HUES64 (cell line): ENCODE results near the gene FBN3. TPM values are rescaled to one million over a fixed set of nuclear protein-coding genes. Genes with fewer than 3 reads are reported as not detected.

ENCODE experiments used
- H3K27ac ChIP-seq: 2 replicates; pipeline ENCODE4 v1.7.0; 2013; ENCODE audit warnings: low read depth, low read length, inconsistent platforms
- H3K27me3 ChIP-seq: 2 replicates; pipeline ENCODE4 v1.6.1; 2013; ENCODE audit warnings: mild to moderate bottlenecking, low read length; ENCODE audit not compliant: insufficient read depth
- H3K36me3 ChIP-seq: 2 replicates; pipeline ENCODE4 v1.6.1; 2013; ENCODE audit warnings: mild to moderate bottlenecking, low read length; ENCODE audit not compliant: insufficient read depth
- H3K4me1 ChIP-seq: 2 replicates; pipeline ENCODE4 v1.6.1; 2013; ENCODE audit warnings: mild to moderate bottlenecking, low read length, moderate library complexity; ENCODE audit not compliant: insufficient read depth
- H3K4me3 ChIP-seq: 2 replicates; pipeline ENCODE4 v1.5.1; 2013; ENCODE audit warnings: mild to moderate bottlenecking, low read length, moderate library complexity
- H3K9ac ChIP-seq: 2 replicates; pipeline ENCODE4 v1.6.1; 2013; ENCODE audit warnings: mild to moderate bottlenecking, low read depth, low read length
- H3K9me3 ChIP-seq: 2 replicates; pipeline ENCODE4 v1.6.1; 2013; ENCODE audit warnings: low read depth, low read length; ENCODE audit not compliant: insufficient read depth
- WGBS: fragments of 150-250, 120-280 bp; methylation state at CpG from one replicate; pipeline ENCODE4 v1.1.7; 2013; ENCODE audit warnings: missing lambda C conversion rate; 5-methylcytosine and 5-hydroxymethylcytosine counted together
- polyA plus RNA-seq, 2 experiments: library from polyadenylated mRNA; stranded (reverse); fragments of 50-300 nt; gene quantifications; one replicate each; pipeline ENCODE4 v1.2.3, GENCODE V29; 2013

Gene FBN3
- polyA plus RNA-seq (2013, experiment 1 of 2) = 14.8 TPM
- 16.2 TPM for polyA plus RNA-seq (2013, experiment 2 of 2)

DNA sequence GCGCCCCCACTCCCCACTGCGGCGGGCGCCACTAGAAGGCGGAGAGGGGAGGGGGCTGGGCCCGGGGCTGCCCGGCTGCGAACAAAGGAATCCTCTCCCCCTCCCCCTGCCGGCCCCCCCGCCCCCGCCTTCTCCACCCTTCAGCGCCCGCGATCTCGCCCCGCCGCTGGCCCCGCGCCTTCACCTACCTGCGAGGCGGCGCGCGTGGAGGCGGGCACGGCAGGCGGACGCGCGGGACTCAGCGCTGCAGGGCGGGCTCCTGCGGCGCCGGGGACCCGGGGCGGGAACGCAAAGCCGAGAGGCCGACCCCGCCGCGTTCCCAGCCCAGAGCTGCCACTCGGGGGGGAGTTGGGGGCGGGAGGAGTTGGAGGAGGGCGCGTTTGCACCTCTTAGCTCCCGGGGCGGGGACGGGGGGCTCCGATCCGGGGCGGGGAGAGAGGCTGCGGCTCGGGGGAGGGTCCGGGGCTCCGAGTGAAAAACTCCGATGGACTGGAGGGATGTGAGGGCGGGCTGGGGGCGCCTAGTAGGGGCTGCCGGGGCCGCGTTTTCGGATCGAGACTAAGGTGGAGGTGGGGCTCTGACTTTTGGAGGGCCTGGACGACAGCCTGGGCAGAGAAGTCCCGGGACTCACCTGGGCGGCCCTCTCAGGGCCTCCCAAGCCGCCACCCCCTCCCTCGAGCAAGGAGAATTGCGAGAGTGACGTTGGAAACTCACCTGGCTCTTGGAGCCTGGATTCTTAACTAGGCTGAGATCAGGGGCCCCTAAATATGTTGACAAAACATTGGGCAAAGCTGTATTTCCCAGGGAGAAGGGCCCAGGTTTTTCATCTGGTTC, at the start of gene FBN3:
Gene FBN3, minus strand, starts transcription at position 332 of the 834 bp plus-strand sequence. CDS start 2,112 bp downstream, outside the sequence.
- 1% methylated on average over 62 of the region's 72 CpGs for WGBS
- H3K4me1 ChIP-seq = peaks cover 14% of the 10 kb centered on the region
- 0 out of 2 replicates have a peak, but pooled peaks cover 5% of the 10 kb centered on the region for H3K36me3 ChIP-seq
- no peaks in the 10 kb centered on the region for H3K27me3 ChIP-seq
- H3K4me3 ChIP-seq = peak within 1 kb of the TSS; percentile 83
- H3K9me3 ChIP-seq = no peaks in the 10 kb centered on the region
- H3K9ac ChIP-seq = peak within 1 kb of the TSS; percentile 95
- H3K27ac ChIP-seq = peak within 1 kb of the TSS; percentile 97

DNA sequence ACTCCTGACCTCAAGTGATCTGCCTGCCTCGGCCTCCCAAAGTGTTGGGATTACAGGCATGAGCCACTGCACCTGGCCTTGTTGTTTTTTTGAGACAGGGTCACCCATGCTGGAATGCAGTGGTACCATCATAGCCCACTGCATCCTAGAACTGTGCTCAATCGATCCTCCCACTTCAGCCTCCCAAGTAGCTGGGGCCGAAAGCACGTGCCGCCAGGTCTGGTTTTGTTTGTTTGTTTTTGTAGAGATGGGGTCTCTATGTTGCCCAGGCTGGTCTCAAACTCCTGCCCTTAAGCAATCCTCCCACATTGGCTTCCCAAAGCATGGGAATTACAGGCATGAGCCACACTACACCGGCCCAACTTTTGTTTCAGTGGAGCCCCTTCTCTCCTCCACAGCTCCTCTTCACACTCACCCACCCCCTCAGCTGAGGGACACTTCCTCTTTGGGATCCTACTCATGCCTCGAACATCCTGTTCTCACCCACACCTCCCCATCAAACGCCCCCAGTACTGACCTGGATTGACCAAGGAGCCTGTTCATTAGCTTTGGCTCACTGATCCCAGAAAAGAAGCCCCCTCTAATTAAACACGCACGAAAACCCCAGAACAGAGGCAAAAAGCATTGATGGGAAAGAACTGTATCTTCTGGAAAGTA, 47.0 kb upstream of the FBN3 start:
- no peaks in the 10 kb centered on the region for H3K9me3 ChIP-seq
- WGBS = 83% methylated on average over 7 of the region's 10 CpGs
- no peak overlapping the region for H3K4me3 ChIP-seq
- H3K36me3 ChIP-seq = no peaks in the 10 kb centered on the region
- H3K9ac ChIP-seq = no peak overlapping the region
- H3K4me1 ChIP-seq = peaks cover 4% of the 10 kb centered on the region; the same call in 1 of the 2 replicates
- no peaks in the 10 kb centered on the region for H3K27me3 ChIP-seq
- no peak overlapping the region for H3K27ac ChIP-seq

GRCh38 chr19:8194528-8195267, 45.3 kb upstream of the FBN3 start:
- H3K9me3 ChIP-seq = no peaks in the 10 kb centered on the region
- H3K36me3 ChIP-seq = no peaks in the 10 kb centered on the region
- peaks cover 4% of the 10 kb centered on the region; the same call in 1 of the 2 replicates for H3K4me1 ChIP-seq
- 82% methylated on average over 11 of the region's 11 CpGs for WGBS
- H3K4me3 ChIP-seq = no peak overlapping the region
- H3K9ac ChIP-seq = no peak overlapping the region
- no peaks in the 10 kb centered on the region for H3K27me3 ChIP-seq
- H3K27ac ChIP-seq = 0 out of 2 replicates have a peak overlapping the region, but pooled peaks have one; percentile 35

DNA sequence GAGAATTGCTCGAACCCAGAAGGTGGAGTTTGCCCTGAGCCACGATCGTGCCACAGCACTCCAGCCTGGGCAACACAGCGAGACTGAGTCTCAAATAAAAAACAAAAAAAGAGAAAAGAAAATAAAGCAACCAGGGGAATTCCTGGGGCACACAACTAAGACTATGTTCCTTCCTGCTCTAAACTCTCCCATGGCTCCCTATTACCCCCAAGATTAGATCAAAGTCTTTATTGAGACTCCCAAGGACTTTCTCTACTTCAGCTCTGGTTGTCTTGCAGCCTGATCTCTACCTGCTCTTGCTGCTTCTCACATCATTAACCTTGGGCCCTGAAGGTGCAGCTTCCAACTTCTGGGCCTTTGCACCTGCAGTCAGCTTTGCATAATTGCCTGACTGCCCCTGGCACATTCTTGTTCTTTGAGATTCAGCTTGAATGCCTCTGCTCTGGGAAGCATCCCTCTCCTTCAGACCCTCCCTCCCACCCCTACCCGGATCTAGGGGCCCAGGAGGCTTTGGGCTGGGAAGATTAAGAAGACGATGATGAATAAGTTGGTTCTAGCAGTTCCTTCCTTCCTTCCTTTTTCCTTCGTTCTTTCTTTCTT, 42.9 kb upstream of the FBN3 start:
- no peaks in the 10 kb centered on the region for H3K27me3 ChIP-seq
- H3K9ac ChIP-seq = no peak overlapping the region
- no peaks in the 10 kb centered on the region for H3K36me3 ChIP-seq
- H3K4me1 ChIP-seq = peaks cover 4% of the 10 kb centered on the region; the same call in 1 of the 2 replicates
- H3K27ac ChIP-seq = no peak overlapping the region
- no peak overlapping the region for H3K4me3 ChIP-seq
- 83% methylated on average over 5 of the region's 7 CpGs for WGBS
- H3K9me3 ChIP-seq = no peaks in the 10 kb centered on the region

DNA sequence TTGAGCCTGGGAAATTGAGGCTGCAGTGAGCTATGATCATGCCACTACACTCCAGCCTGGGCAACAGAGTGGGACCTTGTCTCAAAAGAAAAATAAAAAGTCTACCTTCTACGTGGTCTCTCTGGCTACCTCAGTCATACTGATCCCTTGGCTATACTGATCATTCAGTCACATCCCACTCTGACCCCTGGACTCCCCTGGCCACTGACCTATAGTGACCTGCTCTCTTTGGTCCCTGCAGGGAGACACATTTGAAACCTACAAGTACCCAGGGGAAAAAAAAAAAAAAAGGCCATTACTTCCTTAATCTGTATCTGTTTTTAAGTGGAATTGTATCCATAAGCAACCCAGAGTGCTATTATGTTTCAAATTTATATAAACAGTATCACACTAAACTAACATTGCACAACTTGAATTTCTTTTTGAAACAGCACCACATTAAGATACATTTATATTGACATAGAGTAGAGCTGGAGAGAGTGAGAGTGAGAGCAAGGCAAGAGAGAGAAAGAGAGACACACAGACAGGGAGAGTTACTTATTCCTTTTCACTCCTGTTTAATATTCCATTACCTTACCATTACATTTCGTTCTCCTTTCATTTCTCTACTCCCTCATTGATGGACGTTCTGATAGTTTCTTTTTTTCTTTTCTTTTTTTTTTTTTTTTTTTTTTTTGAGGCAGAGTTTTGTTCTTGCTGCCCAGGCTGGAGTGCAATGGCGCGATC, 36.1 kb upstream of the FBN3 start:
- H3K9me3 ChIP-seq = no peaks in the 10 kb centered on the region
- WGBS = 91% methylated on average over 4 of the region's 5 CpGs
- H3K4me1 ChIP-seq = no peaks in the 10 kb centered on the region
- no peak overlapping the region for H3K27ac ChIP-seq
- no peak overlapping the region for H3K4me3 ChIP-seq
- no peak overlapping the region for H3K9ac ChIP-seq
- no peaks in the 10 kb centered on the region for H3K36me3 ChIP-seq
- no peaks in the 10 kb centered on the region for H3K27me3 ChIP-seq

- H3K27ac ChIP-seq = no peak overlapping the region
- H3K4me3 ChIP-seq = no peak overlapping the region
- no peaks in the 10 kb centered on the region for H3K27me3 ChIP-seq
- no peaks in the 10 kb centered on the region for H3K9me3 ChIP-seq
- H3K4me1 ChIP-seq = no peaks in the 10 kb centered on the region
- H3K9ac ChIP-seq = no peak overlapping the region
- WGBS = 93% methylated on average over 9 of the region's 9 CpGs
- no peaks in the 10 kb centered on the region for H3K36me3 ChIP-seq
Measured at GRCh38 chr19:8184274-8184673, 34.9 kb upstream of the FBN3 start.

DNA sequence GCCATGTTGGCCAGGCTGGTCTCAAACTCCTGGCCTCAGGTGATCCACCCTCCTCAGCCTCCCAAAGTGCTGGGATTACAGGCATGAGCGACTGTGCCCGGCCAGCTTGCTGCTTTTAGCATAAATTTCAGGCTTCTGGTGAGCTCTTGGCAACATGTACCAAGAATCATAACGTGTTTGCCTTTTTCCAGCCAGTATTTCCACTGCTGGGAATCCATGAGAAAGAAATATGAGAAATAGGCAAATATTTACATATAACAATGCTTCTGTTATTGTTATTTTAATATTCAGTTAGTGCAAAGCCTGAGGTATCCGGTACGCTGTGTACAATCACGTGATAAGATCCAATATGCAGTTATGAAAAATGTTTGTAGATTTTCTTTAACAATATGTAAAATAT, 30.6 kb upstream of the FBN3 start:
- Histone ChIP-seq H3K9ac (no peak overlapping the region), H3K36me3 (no peaks in the 10 kb centered on the region), H3K27ac (no peak overlapping the region), H3K9me3 (no peaks in the 10 kb centered on the region), H3K4me1 (no peaks in the 10 kb centered on the region), H3K4me3 (no peak overlapping the region), H3K27me3 (no peaks in the 10 kb centered on the region)
- 94% methylated on average over 3 of the region's 6 CpGs for WGBS

GRCh38 chr19:8174706-8175105, 25.3 kb upstream of the FBN3 start:
- WGBS = 89% methylated on average over 9 of the region's 9 CpGs
- no peak overlapping the region for H3K9ac ChIP-seq
- no peak overlapping the region for H3K27ac ChIP-seq
- H3K36me3 ChIP-seq = no peaks in the 10 kb centered on the region
- H3K9me3 ChIP-seq = no peaks in the 10 kb centered on the region
- no peaks in the 10 kb centered on the region for H3K4me1 ChIP-seq
- no peaks in the 10 kb centered on the region for H3K27me3 ChIP-seq
- H3K4me3 ChIP-seq = no peak overlapping the region

DNA sequence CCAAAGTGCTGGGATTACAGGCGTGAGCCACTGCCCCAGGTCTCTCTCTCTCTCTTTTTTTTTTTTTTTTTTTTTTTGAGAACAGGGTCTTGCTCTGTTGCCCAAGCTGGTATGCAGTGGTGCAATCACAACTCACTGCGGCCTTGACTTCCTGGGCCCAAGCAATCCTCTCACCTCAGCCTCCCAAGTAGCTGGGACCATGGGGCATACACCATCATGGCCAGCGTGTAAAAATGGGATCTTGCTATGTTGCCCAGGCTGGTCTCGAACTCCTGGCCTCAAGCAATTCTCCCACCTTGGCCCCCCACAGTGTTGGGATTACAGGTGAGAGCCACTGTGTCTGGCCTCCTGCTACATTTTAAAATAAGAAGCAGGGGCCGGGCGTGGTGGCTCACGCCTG, 19.1 kb upstream of the FBN3 start:
- WGBS = 93% methylated on average over 7 of the region's 7 CpGs
- Histone ChIP-seq H3K27ac (no peak overlapping the region), H3K9me3 (no peaks in the 10 kb centered on the region), H3K4me1 (peaks cover 3% of the 10 kb centered on the region; the same call in 1 of the 2 replicates), H3K9ac (no peak overlapping the region), H3K4me3 (no peak overlapping the region), H3K36me3 (no peaks in the 10 kb centered on the region), H3K27me3 (no peaks in the 10 kb centered on the region)

DNA sequence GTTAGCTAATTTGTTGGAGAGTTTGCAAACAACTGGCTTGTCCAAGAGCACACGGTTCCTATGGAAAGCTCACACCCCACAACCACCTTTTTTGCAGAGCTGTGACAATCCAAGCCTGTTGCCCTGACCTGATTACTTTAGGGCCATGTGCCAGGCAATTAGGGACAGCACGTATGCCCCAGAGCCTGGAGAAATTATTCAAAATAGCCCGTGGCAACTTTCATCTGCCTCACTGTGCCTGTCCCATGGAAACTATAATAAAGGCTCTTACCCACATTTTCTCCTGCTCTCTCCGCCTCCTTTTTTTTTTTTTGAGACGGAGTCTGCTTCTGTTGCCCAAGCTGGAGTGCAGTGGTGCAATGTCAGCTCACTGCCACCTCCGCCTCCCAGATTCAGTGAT, 18.6 kb upstream of the FBN3 start:
- WGBS = 80% methylated on average over 6 of the region's 6 CpGs

More for the DNA sequence above, 18.6 kb upstream of the FBN3 start:
- H3K27me3 ChIP-seq = no peaks in the 10 kb centered on the region
- peaks cover 5% of the 10 kb centered on the region; the same call in 1 of the 2 replicates for H3K4me1 ChIP-seq
- no peak overlapping the region for H3K9ac ChIP-seq
- no peak overlapping the region for H3K27ac ChIP-seq
- no peaks in the 10 kb centered on the region for H3K9me3 ChIP-seq
- no peaks in the 10 kb centered on the region for H3K36me3 ChIP-seq
- H3K4me3 ChIP-seq = no peak overlapping the region
